ACC112 (cell line): Measurements from ENCODE around the gene PATJ.
"Not testable (repeated sequence)": the region's sequence is repeated elsewhere in the genome, so short reads cannot be mapped to it uniquely, and the experiment has no call there.

Experiments used
- H2AFZ ChIP-seq: fragments of 200-600 bp; sonication (generic); one replicate; pipeline ENCODE4 v1.6.0; 2017; ENCODE audit warnings: antibody characterized with exemption, low read length; ENCODE audit not compliant: unreplicated experiment
- H3K27ac ChIP-seq: fragments of 200-600 bp; sonication (generic); 2 replicates; pipeline ENCODE4 v1.5.1; 2014; ENCODE audit warnings: low read depth, mild to moderate bottlenecking, antibody characterized with exemption, low read length, moderate library complexity
- H3K27me3 ChIP-seq: fragments of 200-600 bp; sonication (generic); 2 replicates; pipeline ENCODE4 v1.6.1; 2014; ENCODE audit warnings: mild to moderate bottlenecking, antibody characterized with exemption, low read length, moderate library complexity, mixed read lengths; ENCODE audit not compliant: insufficient read depth
- H3K36me3 ChIP-seq: fragments of 200-600 bp; sonication (generic); 2 replicates; pipeline ENCODE4 v1.6.1; 2016; ENCODE audit warnings: mild to moderate bottlenecking, antibody characterized with exemption, low read length, moderate library complexity, mixed read lengths; ENCODE audit not compliant: insufficient read depth
- H3K4me1 ChIP-seq: fragments of 200-600 bp; sonication (generic); one replicate; pipeline ENCODE4 v1.6.1; 2016; ENCODE audit warnings: low read length, mixed read lengths; ENCODE audit not compliant: insufficient read depth, unreplicated experiment, control insufficient read depth
- H3K4me3 ChIP-seq: fragments of 200-600 bp; sonication (generic); 2 replicates; pipeline ENCODE4 v1.5.1; 2014; ENCODE audit warnings: mild to moderate bottlenecking, low read depth, low read length
- H3K79me2 ChIP-seq: fragments of 200-600 bp; sonication (generic); one replicate; pipeline ENCODE4 v1.6.0; 2016; ENCODE audit warnings: low read length; ENCODE audit not compliant: control insufficient read depth, unreplicated experiment, insufficient read depth

Gene PATJ

GRCh38 chr1:61921435-61921834, 179.2 kb downstream of the PATJ start:
- Histone ChIP-seq H3K79me2 (no peaks in the 10 kb centered on the region), H3K36me3 (no peaks in the 10 kb centered on the region), H3K4me1 (no peaks in the 10 kb centered on the region), H3K27ac (no peak overlapping the region), H2AFZ (no peak overlapping the region), H3K27me3 (no peaks in the 10 kb centered on the region), H3K4me3 (no peak overlapping the region)

DNA sequence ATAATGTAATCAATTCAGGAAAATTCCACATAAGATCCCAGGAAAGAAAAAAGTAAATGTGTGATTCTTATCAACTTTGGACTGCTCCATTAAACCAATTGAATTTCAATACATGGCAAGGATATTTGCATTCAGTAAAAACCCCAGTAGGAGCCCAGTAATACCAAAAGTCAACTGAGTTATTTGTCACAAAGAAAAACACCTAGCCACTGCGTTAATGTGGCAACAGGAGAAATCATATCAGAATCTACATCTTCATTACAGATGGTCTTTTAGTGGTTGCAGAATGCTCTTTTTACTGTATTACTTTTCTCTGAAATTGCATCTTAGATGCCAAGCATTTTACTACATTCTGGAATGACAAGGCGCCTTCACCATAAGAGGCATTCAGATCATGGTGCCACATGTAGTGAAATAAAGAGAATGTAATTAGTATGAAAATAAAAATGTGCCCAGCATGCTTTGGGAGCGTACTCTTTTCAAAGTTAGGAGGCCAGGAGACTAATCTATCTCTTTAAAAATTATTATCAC, 180.7 kb downstream of the PATJ start:
- H3K27ac ChIP-seq = no peak overlapping the region
- no peaks in the 10 kb centered on the region for H3K27me3 ChIP-seq
- no peaks in the 10 kb centered on the region for H3K4me1 ChIP-seq
- no peak overlapping the region for H3K4me3 ChIP-seq
- H3K36me3 ChIP-seq = no peaks in the 10 kb centered on the region
- H2AFZ ChIP-seq = no peak overlapping the region
- H3K79me2 ChIP-seq = no peaks in the 10 kb centered on the region

- Histone ChIP-seq H3K79me2 (no peaks in the 10 kb centered on the region), H3K4me1 (no peaks in the 10 kb centered on the region), H3K4me3 (no peak overlapping the region), H3K27me3 (no peaks in the 10 kb centered on the region), H3K36me3 (no peaks in the 10 kb centered on the region), H3K27ac (no peak overlapping the region), H2AFZ (no peak overlapping the region)
These were observed 183.5 kb downstream of the PATJ start for GRCh38 chr1:61925591-61926298.

GRCh38 chr1:61926597-61926996, 184.3 kb downstream of the PATJ start:
- no peak overlapping the region for H2AFZ ChIP-seq
- no peaks in the 10 kb centered on the region for H3K27me3 ChIP-seq
- H3K4me1 ChIP-seq = no peaks in the 10 kb centered on the region
- H3K27ac ChIP-seq = no peak overlapping the region
- no peaks in the 10 kb centered on the region for H3K79me2 ChIP-seq
- H3K4me3 ChIP-seq = no peak overlapping the region
- H3K36me3 ChIP-seq = no peaks in the 10 kb centered on the region

- Histone ChIP-seq H3K79me2 (no peaks in the 10 kb centered on the region), H3K27ac (no peak overlapping the region), H3K4me3 (no peak overlapping the region), H3K36me3 (no peaks in the 10 kb centered on the region), H2AFZ (no peak overlapping the region), H3K4me1 (no peaks in the 10 kb centered on the region), H3K27me3 (no peaks in the 10 kb centered on the region)
These were observed 187.9 kb downstream of the PATJ start for GRCh38 chr1:61930116-61930645.

- H3K27me3 ChIP-seq = no peaks in the 10 kb centered on the region
- H3K4me3 ChIP-seq = no peak overlapping the region
- no peak overlapping the region for H2AFZ ChIP-seq
- no peaks in the 10 kb centered on the region for H3K36me3 ChIP-seq
- H3K79me2 ChIP-seq = no peaks in the 10 kb centered on the region
- no peak overlapping the region for H3K27ac ChIP-seq
- no peaks in the 10 kb centered on the region for H3K4me1 ChIP-seq
These were observed 189.5 kb downstream of the PATJ start for GRCh38 chr1:61931587-61932279.

GRCh38 chr1:61935516-61935915, 193.2 kb downstream of the PATJ start:
- Histone ChIP-seq H3K4me1 (no peaks in the 10 kb centered on the region), H3K79me2 (no peaks in the 10 kb centered on the region), H3K36me3 (no peaks in the 10 kb centered on the region), H3K4me3 (no peak overlapping the region), H3K27me3 (no peaks in the 10 kb centered on the region), H2AFZ (no peak overlapping the region), H3K27ac (no peak overlapping the region)

DNA sequence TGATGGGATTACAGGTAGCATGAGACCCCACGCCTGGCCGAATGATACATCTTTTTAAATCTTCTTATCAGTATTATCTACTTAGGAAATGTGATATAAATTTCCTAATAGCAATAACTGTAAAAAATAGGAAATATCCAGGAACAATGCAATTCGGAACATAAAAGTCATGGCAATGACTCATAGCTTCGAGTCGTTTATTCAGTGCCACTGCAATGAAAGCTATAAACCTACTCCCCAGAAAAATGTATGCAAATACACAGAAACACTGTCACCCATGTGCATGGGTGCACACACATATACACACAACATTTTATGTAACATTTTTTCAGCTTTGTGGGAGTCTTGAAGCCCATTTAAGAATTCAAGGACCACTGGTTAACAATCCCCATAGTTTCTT, 194.6 kb downstream of the PATJ start:
- Histone ChIP-seq H2AFZ (no peak overlapping the region), H3K27ac (no peak overlapping the region), H3K4me1 (no peaks in the 10 kb centered on the region), H3K4me3 (no peak overlapping the region), H3K27me3 (no peaks in the 10 kb centered on the region), H3K36me3 (no peaks in the 10 kb centered on the region), H3K79me2 (no peaks in the 10 kb centered on the region)

DNA sequence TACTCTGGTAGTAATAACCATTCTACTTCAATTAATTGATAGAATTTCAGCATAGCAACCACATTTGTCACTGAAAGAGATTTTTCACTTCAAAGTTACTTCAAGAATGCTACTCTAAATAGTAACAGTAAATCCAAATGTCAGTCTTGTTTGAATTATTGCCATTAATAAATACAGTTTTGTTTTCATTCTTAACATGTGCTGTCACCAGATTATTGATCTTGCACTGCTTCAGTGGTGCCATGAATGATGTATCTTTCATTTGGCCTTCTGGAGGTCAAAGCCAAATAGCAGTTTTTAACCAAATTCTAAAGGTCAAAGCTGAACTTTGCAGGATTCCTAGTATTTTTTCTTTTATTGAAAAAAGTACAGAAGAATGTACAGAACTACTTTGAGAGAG, 199.5 kb downstream of the PATJ start:
- no peak overlapping the region for H2AFZ ChIP-seq
- no peak overlapping the region for H3K27ac ChIP-seq
- H3K27me3 ChIP-seq = no peaks in the 10 kb centered on the region
- no peaks in the 10 kb centered on the region for H3K4me1 ChIP-seq
- H3K36me3 ChIP-seq = no peaks in the 10 kb centered on the region
- H3K79me2 ChIP-seq = no peaks in the 10 kb centered on the region
- no peak overlapping the region for H3K4me3 ChIP-seq

DNA sequence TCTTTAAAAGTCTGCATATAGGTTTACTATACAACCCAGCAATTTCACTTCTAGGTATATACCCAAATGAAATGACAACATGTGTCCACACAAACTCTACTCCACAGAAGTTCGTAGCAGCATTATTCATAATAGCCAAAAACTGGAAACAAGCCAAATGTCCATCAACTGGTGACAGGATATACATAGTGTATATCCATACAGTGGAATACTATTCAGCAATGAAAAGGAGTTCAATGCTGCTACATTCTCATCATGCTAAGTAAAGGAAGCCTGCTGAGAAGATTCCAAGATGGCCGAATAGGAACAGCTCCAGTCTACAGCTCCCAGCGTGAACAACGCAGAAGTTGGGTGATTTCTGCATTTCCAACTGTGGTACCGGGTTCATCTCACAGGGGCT, 200.6 kb downstream of the PATJ start:
- H3K4me3 ChIP-seq = no peak overlapping the region
- H3K36me3 ChIP-seq = no peaks in the 10 kb centered on the region
- H2AFZ ChIP-seq = no peak overlapping the region
- H3K27me3 ChIP-seq = no peaks in the 10 kb centered on the region
- no peaks in the 10 kb centered on the region for H3K4me1 ChIP-seq
- no peaks in the 10 kb centered on the region for H3K79me2 ChIP-seq
- no peak overlapping the region for H3K27ac ChIP-seq

- not testable (repeated sequence) for H3K79me2 ChIP-seq, H3K36me3 ChIP-seq, H3K4me3 ChIP-seq, H3K27ac ChIP-seq, H3K4me1 ChIP-seq, H3K27me3 ChIP-seq, H2AFZ ChIP-seq
These were observed 206.4 kb downstream of the PATJ start for GRCh38 chr1:61948685-61949084.
